Effector memory CD4-positive, alpha-beta T cell (primary cell): ENCODE results near the gene STIM2.

Experiments used
- DNase-seq, 3 donors: peaks; one replicate each; pipeline ENCODE4 v3.0.0-alpha.2; 2020
- H3K27ac ChIP-seq: 2 replicates; pipeline ENCODE4 v1.7.0; 2013; ENCODE audit warnings: mild to moderate bottlenecking, low read length, moderate library complexity; ENCODE audit not compliant: insufficient read depth, poor library complexity, severe bottlenecking
- H3K27me3 ChIP-seq: replicated peaks from 2 replicates; pipeline ENCODE4 v1.7.0; 2013; ENCODE audit warnings: mild to moderate bottlenecking, low read length; ENCODE audit not compliant: insufficient read depth, control insufficient read depth, poor library complexity, severe bottlenecking
- H3K36me3 ChIP-seq: 2 replicates; pipeline ENCODE4 v1.7.0; 2013; ENCODE audit warnings: mild to moderate bottlenecking, low read length, moderate library complexity; ENCODE audit not compliant: control insufficient read depth, insufficient read depth
- H3K4me1 ChIP-seq: 2 replicates; pipeline ENCODE4 v1.7.0; 2013; ENCODE audit warnings: low read length, mild to moderate bottlenecking; ENCODE audit not compliant: control insufficient read depth, insufficient read depth, poor library complexity, severe bottlenecking
- H3K4me3 ChIP-seq: 2 replicates; pipeline ENCODE4 v1.7.0; 2013; ENCODE audit warnings: low read length, low read depth, mild to moderate bottlenecking; ENCODE audit not compliant: insufficient read depth, poor library complexity, severe bottlenecking
- H3K9me3 ChIP-seq: 2 replicates; pipeline ENCODE4 v1.7.0; 2013; ENCODE audit warnings: mild to moderate bottlenecking, low read length, moderate library complexity; ENCODE audit not compliant: control insufficient read depth

Gene STIM2

DNA sequence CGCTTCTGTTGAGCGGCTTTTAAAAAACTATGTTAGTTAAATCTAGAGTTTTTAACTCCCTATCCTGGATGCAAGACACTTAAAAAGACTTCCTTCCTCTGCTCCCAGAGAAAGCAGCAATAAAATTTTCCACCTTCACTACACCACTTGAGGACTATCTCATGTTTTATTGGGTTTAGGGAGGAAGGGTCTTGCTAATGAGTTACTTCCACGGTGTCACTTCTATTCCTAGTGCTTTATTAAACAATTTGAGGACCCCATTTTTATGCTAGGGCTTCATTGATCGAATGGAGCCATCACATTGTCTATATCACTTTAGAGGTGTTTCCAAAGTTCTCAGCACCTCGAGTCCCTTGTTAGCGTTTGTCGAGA, 3.7 kb upstream of the STIM2 start:
- no peak for DNase-seq

DNA sequence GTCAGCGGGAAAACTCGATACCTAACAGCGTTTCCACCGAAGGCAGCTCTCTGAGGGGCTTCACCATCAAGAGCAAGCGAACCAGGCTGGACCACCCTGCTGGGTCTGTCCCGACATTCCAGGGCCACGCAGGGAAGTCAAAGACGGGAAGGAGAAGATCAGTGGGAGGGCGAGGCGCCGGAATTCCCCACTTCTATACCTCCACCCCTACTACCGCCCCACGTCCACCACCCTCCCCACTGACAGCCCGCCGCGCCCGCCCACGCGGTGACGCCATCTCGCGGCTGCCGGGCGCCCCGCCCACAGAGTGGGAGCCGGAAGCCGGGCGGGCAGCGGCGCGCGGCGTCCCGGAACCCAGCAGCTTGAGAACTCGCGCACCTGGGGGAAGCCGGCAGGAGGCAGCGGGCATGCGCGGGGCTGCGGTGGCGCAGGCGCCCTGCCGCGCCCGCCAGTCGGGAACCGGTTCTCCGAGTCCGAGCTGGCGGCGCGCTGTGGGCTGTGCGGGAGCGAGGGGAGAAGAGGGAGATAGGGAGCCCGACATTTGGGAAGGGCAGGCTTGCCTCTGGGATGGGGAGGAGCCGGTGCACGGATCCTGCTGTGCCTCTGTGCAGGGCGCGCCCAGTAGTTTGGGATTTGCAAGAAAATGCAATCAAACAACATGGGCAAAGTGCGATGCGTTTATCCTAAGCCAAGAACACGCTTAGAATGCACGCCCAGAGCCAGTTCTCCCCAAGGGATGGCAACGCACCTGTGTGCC, 3.2 kb upstream of the STIM2 start:
- H3K36me3 ChIP-seq = no peaks in the 10 kb centered on the region
- peak overlapping the region; percentile 95 for H3K4me3 ChIP-seq
- no peaks in the 10 kb centered on the region for H3K9me3 ChIP-seq
- H3K4me1 ChIP-seq = peaks cover 22% of the 10 kb centered on the region
- DNase-seq = peak; percentile 91 to 92 (median 91)
- no peaks in the 10 kb centered on the region for H3K27me3 ChIP-seq
- peak overlapping the region; percentile 91 for H3K27ac ChIP-seq

More for the DNA sequence above, 3.7 kb upstream of the STIM2 start:
- Histone ChIP-seq H3K27ac (peak overlapping the region; percentile 91), H3K4me1 (peaks cover 21% of the 10 kb centered on the region), H3K9me3 (no peaks in the 10 kb centered on the region), H3K27me3 (no peaks in the 10 kb centered on the region), H3K36me3 (no peaks in the 10 kb centered on the region), H3K4me3 (peak overlapping the region; percentile 64)

DNA sequence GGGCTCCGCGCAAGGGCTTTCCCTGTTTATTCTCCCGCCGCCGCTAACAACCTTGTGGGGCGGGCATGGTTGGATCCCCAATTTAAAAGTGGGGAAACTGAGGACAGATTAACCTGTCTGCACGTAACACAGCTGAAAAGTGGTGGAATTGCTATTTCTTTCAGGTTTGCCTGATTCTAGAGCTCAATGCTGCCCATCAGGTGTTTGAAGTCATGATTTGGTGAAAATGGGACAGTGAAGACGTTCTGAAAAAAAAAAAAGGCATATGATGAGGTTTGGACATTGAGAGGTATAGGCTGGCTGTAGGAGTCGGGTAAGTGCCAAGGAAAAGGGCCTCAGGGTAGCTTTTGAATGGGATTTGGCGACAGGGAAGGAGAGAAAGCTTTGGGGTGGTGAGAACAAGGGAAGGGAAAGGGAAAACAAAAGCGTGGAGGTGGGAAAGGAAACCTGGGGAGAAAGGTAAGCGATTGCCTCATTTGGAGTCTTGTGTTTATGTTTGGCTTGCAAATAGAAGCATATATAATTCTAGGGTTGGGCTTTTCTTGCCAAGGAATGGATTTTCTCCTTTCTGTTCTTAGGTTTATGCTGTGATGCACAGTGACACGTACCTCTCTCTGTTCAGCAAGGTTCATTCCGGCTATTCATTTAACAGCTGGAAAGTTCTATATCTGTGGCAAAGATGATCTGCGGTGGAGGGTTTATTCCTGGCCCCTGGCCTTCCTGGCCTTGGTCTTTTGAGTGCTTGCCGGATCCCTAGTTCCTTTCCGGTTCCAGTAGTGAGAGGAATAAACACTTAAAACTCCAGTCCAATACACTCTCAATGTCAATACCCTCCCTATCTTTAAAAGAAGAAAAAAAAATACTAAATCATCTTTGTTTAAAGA, 2.4 kb upstream of the STIM2 start:
- Histone ChIP-seq H3K27ac (peak overlapping the region; percentile 91), H3K4me1 (peaks cover 29% of the 10 kb centered on the region), H3K27me3 (no peaks in the 10 kb centered on the region), H3K4me3 (peak overlapping the region; percentile 95), H3K36me3 (no peaks in the 10 kb centered on the region), H3K9me3 (no peaks in the 10 kb centered on the region)
- DNase-seq = no peak

DNA sequence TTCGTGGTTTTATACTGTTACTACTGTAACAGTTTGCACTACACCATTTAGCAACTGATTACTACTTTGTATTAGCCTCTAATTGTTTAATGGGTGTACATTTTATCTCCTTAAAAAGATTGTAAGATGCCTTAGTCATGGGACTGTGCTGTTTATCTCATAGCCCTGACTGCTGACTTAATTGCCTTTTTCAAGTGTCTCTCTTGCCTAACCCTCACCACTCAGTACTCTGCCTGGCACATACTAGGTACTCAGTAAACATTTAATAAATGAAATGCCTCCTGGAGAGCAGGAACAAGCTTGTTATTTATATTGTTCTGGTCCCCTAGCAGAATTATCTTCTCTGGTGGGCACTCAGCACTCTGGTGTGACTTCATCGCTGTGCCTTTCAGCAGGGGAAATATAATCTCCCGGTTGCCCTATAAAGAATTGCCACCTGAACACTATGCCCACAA, 1.7 kb upstream of the STIM2 start:
- Histone ChIP-seq H3K36me3 (no peaks in the 10 kb centered on the region), H3K27ac (no peak overlapping the region), H3K9me3 (no peaks in the 10 kb centered on the region), H3K4me3 (peak overlapping the region; percentile 95), H3K27me3 (no peaks in the 10 kb centered on the region), H3K4me1 (peaks cover 35% of the 10 kb centered on the region)
- no peak for DNase-seq

DNA sequence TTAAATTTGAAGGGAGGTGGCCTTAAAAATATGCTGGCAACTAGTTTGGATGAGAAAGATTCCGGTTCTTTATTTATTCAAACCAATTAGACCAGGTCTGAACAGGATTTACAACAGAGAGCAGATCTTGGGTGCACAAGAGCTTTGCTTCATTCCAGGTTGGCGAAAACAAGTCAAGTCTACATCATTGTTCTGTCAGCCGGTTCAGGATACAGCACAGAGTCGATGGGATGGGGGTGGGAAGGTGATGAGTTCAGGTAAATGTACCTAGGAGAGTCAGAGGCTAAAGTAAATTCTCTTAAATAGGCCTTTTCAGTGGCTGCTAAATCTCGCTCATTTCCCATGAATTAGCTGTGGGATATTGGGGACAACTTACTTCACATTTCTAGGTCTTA, 882 bp upstream of the STIM2 start:
- Histone ChIP-seq H3K4me1 (peaks cover 38% of the 10 kb centered on the region), H3K27me3 (no peaks in the 10 kb centered on the region), H3K9me3 (no peaks in the 10 kb centered on the region), H3K36me3 (no peaks in the 10 kb centered on the region), H3K4me3 (peak overlapping the region; percentile 72), H3K27ac (peak overlapping the region; percentile 88)
- DNase-seq = no peak

DNA sequence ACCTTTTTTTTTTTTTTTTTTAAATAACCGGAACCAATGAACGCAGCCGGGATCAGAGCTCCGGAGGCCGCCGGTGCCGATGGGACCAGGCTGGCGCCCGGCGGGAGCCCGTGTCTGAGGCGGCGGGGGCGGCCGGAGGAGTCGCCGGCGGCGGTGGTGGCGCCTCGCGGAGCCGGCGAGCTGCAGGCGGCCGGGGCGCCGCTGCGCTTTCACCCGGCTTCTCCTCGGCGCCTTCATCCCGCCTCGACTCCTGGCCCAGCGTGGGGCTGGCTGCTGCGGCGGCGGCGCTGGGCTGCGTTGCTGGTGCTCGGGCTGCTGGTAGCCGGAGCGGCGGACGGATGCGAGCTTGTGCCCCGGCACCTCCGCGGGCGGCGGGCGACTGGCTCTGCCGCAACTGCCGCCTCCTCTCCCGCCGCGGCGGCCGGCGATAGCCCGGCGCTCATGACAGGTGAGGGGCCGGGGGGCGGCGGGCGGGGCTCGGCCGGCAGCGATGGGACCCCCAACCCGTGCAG, 337 bp downstream of the STIM2 start:
- no peaks in the 10 kb centered on the region for H3K27me3 ChIP-seq
- no peak for DNase-seq
- peaks cover 43% of the 10 kb centered on the region for H3K4me1 ChIP-seq
- no peaks in the 10 kb centered on the region for H3K36me3 ChIP-seq
- peak overlapping the region; percentile 88 for H3K27ac ChIP-seq
- no peaks in the 10 kb centered on the region for H3K9me3 ChIP-seq
- peak overlapping the region; percentile 72 for H3K4me3 ChIP-seq

DNA sequence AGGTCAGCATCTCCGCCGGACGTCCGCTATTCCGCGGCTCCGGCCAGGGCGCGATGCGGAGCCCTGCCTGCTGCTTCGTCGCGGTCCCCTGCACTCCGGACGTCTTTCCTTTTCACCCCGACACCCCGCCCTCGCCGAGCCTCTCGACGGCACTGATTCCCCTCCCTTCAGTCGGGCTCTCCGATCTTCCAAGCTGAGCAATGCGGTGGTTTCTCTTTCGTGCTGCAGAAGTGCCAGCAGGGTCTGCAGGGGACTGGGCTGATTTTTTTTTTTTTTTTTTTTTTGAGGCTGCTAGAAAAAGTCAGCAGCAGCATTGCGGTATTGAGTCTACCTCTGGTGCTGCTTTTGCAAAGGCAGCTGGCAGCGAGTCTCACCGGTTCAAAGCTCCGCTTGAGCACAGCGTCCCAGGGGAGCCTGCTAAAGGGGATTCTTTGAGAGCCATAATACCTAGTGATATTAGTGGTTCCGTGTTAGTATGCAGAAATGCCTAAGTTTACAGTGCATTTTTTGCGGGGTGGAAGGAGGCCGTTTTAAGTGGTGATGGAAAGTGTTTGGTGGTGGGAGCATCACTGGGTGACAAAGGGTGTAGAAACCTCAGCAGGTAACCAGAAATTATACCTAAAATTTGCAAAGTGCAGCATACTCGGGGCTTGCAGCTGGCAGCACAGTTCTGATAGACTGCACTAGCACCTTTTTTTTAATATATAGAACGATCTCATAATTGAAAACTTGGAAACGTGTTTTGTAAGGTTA, 969 bp downstream of the STIM2 start:
- peak overlapping the region; percentile 72 for H3K4me3 ChIP-seq
- H3K27ac ChIP-seq = peak overlapping the region; percentile 88
- DNase-seq = peak; percentile 59 to 67 (median 61)
- peaks cover 50% of the 10 kb centered on the region for H3K4me1 ChIP-seq
- H3K9me3 ChIP-seq = no peaks in the 10 kb centered on the region
- no peaks in the 10 kb centered on the region for H3K36me3 ChIP-seq
- H3K27me3 ChIP-seq = no peaks in the 10 kb centered on the region

DNA sequence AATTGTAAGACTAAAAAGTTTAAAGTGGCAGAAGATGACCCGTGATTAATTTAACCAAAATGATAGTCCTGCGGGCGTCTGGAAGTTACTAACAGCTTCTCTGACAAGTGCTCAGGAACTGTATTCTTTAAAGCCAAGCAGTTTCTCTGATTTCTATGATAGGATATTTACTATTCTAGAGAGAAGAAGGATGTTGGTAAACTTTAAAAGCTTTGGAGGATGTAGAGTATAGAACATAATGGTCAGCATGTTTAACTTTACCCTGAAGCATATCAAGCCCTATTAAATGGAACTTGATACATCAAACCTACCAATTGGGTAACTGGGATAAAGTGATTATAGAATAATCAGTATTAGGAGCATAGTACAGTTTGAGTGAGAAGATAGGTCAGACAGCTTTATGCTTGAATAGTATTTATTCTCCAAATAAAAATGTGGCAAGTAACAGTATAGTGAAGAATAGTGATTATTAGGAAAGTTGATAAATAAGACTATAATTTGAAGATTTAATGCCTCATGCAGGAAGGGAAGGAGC, 1.8 kb downstream of the STIM2 start:
- Histone ChIP-seq H3K9me3 (no peaks in the 10 kb centered on the region), H3K27me3 (no peaks in the 10 kb centered on the region), H3K27ac (peak overlapping the region; percentile 88), H3K4me3 (peak overlapping the region; percentile 72), H3K36me3 (no peaks in the 10 kb centered on the region), H3K4me1 (peaks cover 51% of the 10 kb centered on the region)
- no peak for DNase-seq

DNA sequence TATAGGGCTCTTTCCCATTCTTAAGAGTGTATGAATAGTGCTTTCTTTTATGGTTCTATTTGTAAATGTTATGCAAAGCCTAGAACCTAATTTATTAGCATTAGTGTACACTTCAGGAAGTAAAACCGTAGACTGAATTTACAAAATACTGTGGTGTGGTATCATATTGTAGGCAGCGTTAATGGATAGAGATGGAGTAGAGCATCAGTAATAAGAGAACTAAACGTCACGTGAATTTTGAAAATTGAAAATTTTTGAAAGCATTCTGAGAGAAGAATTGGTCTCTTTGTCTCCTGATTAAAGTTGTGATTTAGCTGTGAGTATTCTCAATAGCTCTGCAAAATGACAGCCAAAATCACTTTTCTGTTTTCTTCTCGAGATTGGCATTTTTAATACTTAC, 2.9 kb downstream of the STIM2 start:
- no peak overlapping the region for H3K27ac ChIP-seq
- H3K4me1 ChIP-seq = peaks cover 50% of the 10 kb centered on the region

More for the DNA sequence above, 2.9 kb downstream of the STIM2 start:
- Histone ChIP-seq H3K27me3 (no peaks in the 10 kb centered on the region), H3K36me3 (no peaks in the 10 kb centered on the region), H3K9me3 (no peaks in the 10 kb centered on the region), H3K4me3 (no peak overlapping the region)
- no peak for DNase-seq
